SK-N-SH (cell line): ENCODE data around the gene ERC2.

Experiments used
- RCOR1 ChIP-seq: fragments of 150-350 bp; IDR thresholded peaks from 2 replicates; pipeline ENCODE4 v1.6.1; 2017; ENCODE audit warnings: antibody characterized with exemption, low read length
- TAF1 ChIP-seq: IDR thresholded peaks from 2 replicates; pipeline ENCODE4 v1.6.1; 2012; ENCODE audit warnings: low read depth, mild to moderate bottlenecking, low read length, moderate library complexity, borderline replicate concordance

GRCh38 chr3:56094170-56094569, 374.1 kb downstream of the ERC2 start:
- TF ChIP-seq RCOR1 (no peak), TAF1 (no peak)
